ENCODE results near the gene RNU1-4.
"Not testable (repeated sequence)": the region's sequence is repeated elsewhere in the genome, so short reads cannot be mapped to it uniquely, and the experiment has no call there.

RNU1-4 gene

DNA sequence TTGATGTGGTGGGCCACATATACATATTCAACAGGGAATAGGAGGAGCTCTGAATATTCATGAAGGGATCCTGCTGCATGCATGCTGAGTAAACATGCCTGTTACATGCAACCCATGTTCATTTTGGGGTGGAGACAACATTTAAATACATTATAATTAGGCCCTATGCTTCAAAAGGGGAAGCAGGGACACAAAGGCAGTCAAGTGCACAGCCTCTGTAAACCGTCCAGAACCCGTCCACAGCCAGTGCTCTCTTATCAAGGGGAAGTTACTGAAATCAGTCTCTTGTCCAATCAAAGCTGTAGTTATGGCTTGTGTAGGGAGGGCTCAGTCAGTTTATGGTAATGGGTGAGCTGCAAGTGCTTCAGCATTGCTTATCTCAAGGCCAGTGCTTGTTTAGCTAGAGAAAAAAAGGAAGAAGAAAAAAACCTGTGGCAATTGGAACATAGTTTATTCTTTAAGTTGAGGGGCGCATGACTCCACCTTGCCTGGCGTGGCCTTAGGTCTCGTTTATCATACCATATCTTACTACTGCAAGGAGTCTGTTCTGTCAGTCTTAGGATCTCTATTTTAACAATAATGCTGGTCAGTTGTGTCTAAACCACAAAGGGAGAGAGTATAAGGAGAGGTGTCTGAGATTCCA is 7.9 kb upstream of the RNU1-4 start:
- not testable (repeated sequence) for DNase-seq

DNA sequence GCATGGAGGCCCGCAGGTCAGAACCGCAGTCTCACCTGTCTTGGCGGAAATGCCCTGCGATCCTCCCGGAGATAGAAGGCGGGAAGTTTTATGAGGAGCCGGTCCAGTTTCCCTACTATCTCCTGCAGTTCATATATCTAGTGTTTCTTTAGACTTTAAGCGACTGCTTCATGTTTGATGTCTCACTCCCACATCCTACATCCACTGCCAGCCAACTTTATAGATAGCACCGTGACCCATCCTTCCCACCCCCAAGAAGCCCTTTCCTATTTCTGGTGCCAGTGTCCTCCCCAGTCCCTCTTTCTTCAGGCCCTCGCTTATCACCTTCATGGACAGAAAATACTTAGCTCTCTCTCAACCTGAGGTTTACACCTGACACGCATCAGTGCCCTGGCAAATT is 914 bp downstream of the RNU1-4 start:
- DNase-seq = not testable (repeated sequence)

DNA sequence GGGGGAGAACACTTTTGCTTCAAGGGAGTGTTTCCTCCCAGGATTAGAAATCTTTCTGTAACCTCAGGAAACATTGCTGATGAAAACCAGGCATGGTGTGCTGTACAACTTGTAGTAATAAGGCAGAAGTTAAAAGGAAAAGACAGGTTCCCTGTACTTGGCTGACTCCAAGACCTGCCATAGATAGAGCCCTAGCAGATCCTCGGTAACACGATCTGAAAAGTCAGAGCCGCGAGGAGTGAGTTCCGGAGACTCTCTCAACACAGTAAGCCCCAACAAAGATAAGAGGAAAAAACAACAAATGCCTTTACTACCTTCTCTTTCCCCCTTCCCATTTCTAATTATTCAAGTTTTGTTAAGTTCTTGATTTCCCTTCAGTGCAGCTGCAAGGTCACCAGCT is 7.3 kb downstream of the RNU1-4 start:
- DNase-seq = not testable (repeated sequence)

DNA sequence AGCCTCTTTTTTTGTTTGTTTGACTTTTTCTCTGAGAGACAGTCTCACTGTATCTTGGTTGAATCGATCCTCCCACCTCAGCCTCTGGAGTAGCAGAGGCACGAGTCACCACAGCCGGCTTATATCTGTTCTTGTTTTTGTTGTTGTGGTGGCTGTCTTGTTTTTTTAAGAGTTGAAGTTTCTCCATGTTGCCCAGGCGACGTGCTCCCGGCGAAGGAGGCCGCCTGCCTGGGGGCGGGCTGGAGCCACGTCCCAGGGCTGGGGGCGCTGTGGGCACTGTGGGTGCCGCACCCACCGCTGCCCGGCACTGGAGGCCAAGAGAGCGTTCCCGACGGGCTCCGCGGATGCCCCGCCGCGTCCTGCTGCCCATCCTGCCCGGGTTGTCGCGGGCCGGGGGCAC is 8.4 kb downstream of the RNU1-4 start:
- DNase-seq = not testable (repeated sequence)

DNA sequence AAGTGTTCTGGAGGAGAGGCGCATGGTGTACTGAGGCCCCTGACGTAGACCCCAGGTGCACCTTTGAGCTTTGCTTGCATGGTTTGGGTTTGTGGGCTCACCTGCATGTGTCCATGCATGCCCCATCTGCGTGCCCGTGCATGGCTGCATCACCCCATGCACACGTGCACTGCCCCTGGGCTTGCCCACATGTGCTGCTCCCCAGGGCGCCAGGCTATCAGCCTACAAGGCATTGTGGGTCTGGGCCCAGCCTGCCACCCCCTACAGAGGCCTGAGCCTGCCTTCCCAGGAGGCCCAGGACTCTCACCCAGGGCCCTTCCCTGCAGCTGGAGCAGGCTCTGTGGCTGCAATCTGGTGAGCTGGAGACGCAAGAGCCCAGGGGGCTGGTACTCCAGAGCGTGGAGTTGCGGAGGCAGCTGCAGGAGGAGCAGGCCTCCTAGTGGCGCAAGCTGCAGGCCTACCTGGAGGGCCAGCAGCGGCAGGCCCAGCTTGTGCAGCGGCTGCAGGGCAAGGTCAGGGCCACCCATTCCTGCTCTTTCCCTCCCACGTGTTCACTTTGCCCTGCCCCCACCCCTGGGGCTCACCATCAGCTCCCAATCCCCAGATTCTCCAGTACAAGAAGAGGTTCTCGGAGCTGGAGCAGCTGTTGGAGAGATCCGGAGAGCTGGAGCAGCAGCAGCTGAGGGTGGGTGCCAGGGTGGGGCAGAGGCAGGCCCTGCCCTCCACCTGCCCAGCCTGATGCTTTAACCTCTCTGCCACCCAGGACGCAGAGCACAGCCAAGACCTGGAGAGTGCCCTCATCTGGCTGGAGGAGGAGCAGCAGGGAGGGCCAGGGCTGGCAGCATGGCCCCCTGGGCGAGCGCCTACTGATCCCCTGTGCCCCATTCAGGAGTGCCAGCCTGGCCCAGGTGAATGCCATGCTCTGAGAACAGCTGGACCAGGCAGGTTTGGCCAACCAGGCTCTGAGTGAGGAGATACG is 9.9 kb downstream of the RNU1-4 start:
- not testable (repeated sequence) for DNase-seq

DNA sequence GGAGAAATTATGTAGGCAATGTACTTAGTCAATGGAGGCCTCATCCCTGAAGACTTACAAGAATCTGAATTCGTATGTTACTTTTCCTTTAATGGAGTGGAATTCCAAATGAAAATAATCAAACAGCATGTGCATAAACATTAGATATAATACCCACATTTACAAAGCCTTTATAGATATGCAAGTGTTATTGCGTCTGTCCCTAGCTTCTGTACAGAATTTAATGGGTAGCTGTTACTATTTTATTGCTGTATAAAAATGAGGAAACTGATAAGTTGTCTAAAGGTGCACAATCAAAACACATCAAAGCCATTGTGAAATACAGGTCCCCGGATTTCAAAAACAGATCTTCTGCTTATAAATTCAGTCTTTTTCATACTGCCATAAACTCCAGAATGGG is 12.5 kb downstream of the RNU1-4 start:
- not testable (repeated sequence) for DNase-seq

DNA sequence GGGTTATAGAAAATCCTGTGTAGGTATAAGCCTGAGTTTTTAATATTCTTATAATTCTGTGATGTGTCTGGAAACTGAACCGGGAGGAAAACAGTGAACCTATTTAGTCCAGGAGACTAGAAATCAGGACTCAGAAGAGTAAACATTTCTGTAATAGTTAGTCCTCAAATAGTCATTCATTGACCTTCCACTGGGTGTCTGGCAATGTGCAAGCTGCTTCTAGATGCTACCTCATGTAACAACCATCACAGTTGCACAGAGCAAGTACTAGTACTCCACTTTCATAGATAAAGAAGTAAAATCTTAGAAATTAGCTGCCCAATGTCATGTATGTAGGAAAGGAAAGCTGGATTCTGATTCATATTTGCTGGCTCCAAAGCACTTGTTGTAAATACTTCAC is 15.1 kb downstream of the RNU1-4 start:
- not testable (repeated sequence) for DNase-seq

DNA sequence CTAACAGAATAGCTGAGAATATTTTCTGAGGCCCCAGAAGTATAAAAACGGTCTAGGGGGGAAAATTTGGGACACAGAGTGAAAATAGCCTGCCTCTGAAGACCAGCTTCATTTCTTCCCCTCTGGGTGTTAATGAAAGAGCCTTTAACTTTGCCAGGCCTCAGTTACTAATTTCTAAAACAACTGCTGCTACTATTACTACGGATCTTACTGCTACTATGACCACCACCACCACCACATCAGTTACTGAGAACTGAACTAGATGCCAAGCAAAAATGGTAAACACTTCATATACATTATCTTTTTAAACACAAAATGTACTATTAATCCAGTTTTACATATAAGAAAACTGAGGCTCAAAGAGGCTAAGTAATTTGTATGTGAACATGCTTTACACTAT is 15.6 kb downstream of the RNU1-4 start:
- not testable (repeated sequence) for DNase-seq

DNA sequence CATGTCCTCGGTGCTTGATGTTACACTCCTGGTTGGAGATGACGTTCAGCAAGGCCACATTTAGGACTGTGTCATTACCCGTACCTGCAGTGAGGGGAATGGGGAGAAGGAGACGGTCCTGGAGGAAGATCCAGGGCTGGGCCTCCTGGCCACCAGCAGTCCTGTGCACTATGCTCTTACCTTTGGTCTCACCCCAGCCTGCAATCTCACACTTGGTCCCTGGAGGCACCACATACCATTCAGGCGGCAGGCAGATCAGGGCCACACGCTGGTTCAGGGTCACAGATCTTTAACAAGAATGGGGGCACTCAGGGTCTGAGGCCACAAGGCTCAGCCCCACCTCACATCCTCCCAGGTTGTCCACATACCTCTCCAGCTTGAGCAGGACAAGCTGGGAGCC is 17.3 kb downstream of the RNU1-4 start:
- not testable (repeated sequence) for DNase-seq

DNA sequence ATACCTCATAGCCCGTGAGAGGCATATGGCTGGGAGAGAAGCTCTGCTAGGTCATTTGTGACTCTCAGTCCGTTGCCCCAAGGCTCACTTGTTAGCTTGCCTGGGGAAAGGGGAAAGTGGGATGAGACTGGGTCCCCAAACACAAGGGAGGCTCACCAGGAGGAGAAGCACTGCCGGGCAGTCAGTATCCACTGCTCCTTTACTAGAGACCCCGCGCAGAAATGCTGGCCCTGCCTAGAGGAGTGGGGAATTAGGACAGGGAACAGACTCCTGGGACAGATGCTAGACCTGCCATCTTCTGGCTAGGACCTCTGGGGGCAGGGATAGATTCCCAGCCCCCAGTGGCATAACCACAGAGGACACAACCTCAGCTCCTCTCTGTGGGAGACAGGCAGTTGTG is 17.7 kb downstream of the RNU1-4 start:
- not testable (repeated sequence) for DNase-seq

DNA sequence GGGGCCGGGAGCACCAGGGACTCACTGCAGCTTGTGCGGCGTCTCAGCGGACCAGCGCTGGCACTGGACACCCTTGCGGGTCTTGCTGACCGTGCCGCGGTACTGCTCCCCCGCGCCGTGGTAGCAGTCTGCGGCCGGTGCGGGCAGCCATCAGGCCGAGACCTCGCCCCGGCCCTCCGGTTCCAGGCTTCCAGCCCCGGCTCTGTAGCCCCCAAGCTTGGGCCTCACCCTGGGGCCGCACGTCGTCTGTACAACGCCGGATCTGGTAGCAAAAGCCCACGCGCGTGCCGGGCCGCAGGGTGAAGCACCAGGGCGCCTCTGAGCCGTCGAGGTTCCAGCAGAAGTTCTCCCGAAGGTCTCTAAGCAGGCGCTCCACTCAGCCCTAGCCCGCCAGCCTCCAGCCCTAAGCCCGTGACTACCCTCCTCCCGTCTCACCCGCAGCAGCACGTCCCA is 18.8 kb downstream of the RNU1-4 start:
- DNase-seq = not testable (repeated sequence)

DNA sequence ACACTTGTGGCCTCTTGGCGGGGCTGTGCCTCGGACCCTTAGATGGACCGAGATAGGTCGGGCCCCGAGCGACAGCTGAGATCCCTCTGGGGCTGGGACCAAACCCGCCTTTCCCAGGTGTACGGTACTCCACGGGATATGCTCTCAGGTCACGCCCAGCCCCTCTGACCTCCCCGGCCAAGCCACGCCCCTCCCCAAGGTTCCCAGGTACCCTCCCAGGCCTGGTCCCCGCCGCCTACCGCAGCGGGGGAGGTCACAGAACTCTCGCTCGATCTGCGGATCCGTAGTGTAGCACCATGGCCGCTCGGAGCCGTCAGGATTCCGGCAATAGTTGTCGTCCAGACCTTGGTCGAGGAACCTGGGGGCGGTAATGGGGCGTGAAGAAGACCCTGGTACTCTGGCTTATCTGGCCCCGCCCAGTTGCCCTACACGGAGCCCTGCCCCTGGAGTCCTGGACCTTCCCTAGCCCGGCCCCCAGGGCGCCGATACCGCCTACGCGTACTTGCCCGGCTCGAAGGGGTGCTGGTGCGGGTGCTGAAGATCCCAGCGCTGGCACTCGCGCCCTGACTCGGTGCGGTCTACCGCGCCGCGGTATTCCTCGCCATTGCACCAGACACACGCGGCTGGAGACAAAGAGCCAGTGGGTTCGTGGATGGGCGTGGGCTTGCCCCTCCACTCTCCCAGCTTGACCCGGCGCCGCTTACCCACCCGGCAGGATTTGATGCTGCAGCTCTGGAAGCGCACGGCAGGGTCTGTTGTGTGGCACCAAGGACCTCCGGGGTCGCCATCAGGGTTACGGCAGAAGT is 19.5 kb downstream of the RNU1-4 start:
- DNase-seq = not testable (repeated sequence)

DNA sequence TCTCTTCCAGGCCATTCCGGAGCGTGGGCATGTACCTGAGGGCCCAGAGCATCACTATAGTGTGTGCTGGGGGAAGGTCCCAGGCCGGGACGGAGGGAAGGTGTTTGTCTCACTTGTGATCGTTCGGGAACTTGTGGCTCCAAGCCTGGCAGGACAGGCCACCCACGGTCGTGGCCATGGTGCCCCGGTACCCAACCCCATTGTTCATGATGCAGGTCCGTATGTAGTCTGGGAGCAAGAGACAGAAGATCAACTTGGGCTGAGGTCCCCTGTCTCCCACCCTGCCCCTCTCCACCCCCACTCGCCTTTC is 20.1 kb downstream of the RNU1-4 start:
- DNase-seq = not testable (repeated sequence)

DNA sequence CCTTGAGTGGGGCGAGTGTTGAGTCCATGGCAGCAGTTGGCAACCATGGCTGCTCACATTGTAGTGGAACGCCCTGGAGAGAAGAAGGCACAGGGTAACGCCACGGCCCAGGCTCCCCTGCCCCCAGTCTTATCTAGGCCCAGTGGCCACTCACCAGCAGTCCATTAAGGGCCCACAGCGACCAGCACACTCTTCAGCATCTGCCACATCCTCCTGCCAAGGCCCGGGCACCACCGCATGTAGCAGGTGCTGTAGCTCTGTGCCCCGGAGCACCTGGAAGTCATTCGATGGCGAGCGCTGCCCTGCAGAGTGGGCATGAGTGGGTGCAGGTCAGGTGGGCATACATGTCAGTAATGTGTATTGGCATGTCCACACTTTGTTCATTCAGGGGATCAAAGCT is 20.5 kb downstream of the RNU1-4 start:
- DNase-seq = not testable (repeated sequence)

DNA sequence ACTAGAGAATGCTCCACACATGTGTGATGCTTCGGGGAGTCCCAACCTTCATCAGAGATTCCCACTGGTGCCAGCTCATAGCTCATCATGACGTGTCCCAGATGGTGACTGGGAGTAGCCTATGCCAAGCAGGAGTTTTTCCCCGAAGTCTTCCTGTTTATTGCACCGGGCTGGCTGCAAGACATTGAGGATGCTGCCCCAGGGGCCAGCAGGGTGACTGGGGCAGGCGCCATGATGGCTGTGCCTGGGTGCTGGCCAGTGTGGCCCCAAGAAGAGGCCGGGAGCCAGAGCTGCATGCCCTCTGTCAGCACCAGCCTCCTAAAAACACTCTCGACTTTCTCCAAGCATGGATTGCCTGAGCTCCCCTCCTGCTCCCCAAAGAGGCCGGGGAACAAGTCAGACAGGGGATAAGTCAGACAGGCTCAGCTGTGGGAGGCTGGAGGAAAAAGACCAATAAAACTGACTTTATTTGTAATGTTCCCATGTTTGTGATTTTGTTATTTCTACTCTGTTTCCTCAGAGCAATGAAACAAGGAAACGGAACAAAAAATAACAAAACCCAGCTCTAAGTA is 24.0 kb downstream of the RNU1-4 start:
- not testable (repeated sequence) for DNase-seq

DNA sequence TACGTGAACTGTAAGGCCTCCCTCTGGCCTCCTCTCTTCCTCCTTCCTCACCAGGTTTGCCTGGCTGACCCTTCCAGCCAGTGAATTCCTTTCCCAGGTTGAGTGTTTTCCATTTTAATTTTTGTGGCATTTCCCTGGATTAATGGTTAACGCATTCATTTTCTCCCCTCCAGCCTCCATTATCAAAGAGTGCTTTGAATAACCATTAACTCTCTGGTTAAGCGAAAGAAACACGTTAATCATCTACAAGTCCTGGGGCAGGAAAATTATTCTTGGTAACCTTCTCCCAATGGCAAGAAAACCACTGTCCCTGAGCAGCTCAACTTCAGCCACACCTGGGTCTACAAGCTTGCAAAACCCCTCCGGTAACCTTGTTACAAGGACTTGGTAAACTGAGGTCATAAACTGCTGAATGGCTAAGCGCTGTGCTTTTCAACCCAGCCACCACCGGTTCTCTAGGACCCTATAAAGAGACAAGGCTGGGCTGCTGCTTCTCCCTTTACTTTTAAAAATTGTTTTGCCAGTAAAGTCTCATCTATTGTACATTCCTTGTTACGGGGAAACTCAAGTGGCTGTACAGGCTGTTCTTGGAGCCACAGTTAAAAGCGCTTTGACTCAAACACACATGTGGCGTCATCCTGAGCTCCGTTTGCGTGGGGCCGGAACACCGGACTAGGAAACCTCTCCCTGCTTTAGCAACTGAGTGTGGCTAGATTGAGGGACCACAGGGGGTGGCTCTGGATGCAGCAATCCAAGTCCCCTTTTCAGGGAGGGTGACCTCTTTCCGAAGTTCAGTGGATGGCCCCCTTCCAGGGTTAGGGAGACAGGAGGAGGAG is 24.7 kb downstream of the RNU1-4 start:
- not testable (repeated sequence) for DNase-seq

DNA sequence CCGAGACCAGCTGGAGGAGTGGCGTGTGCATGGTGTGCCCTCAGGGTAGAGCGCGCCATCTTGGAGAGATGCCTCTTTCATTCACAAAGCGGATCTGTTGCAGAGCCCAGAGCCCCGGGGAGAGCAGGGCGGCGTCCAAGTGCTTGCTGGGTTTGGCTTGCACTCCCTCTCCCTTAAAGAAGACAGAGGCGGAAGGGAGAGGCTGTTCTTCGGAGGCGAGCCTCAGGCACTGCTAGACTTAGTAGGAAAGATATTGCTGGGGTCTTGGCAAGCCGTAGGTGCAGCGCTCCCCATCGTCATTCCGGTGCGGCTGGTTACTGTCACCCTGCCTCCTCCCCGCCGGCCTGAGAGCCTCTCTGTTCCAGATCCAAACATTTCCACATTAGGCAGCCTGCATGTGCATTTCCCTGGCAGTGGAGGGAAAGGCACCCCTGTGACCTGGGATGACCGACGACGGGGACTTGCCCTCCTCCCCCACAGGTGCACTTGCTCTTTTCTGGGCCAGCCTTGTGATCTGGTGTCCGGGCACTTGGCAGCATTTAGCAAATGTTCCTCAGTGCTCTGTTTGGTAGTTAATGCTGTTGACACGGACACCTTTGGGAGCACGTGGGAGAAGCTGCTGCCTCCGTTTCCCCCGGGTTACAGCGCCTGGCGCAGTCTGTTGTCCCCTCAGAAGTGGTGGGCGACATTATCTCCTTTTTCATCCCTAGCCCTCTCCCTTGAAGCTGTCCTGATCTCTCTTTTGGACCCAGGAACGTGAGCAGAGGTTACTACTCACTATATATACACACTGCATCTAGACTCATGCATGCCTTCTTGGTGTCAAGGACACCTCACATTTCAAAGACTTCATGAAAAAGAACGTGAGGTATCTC is 25.7 kb downstream of the RNU1-4 start:
- not testable (repeated sequence) for DNase-seq

DNA sequence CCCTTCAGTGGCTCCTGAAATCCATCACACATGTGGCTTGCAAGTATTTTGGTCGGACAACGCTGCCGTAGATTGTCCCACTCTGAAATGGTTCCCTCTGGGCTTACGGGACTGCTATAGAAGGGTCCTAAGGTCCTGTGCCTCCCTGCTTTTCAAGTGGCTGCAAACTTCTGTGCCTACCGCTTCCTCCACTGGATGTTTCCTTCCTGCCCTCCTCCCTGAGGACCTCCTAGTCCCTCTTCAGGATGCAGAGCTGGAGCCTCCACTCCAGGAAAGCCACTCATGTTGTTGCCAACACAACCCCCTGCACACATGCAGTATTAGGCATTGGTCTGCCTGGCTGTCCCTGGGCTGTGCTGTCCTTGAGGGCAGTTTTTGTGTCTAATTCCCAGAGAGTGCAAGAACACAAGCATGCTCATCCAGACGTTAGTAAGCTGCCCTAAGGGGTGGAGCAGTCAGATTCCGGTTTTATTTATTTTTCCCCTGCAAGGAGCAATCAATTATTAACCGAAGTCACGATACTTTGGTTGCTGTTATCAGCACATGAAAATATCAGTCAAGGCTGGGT is 26.5 kb downstream of the RNU1-4 start:
- DNase-seq = not testable (repeated sequence)

DNA sequence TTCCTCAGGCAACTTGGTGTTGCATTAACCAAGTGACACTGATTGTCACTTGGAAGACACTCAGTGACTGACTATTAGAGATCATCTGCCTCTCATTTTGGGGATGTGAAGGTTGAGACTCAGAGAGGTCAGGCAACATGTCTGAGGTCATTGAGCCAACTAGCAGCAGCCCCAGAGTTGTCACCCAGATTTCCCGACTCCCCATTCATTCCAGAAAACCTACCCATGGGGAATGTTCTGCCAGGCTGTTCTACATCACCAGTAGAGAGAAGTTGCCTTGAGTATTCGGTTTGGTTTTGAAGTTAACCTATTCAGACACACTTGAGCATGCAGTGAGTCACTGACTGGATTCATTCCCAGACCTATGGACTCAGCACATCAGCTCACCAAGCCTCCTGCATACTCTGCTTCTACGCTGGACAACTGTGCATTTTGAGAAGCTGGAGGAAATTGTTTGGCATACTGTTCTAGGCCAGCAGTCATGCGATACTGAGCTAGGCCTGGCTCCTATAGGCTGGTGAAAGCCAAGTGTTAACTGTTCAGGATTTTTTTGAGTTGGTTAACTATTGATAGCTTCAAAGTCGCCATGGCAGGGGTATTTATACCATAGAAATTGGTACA is 29.9 kb downstream of the RNU1-4 start:
- DNase-seq = not testable (repeated sequence)

DNA sequence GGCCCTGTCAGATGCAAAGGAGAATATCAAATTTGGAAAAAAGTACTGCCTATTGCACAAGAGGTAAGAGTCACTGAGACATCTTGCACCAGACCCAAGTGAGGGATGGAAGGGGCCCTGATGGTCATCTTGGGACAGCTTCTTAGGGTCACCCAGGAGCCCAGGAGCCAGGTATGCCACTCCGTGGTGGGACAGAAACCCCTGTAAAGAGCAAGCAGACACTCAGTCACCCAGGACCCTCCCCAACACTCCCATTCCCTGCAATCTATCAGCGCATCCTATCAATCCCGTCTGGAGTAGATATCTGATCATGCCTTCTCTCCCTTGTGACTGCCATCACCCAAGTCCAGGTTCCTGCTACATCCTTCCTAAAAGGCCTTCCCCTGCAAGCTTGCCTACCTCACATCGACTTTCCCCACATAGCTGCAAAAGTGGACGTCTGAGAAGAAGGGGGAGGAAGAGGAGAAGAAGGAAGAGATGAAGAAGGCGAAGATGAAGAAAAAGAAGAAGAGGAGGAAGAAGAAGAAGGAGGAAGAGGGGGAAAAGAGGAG is 30.7 kb downstream of the RNU1-4 start:
- DNase-seq = not testable (repeated sequence)
